GM10847 (cell line): ENCODE data around the gene CMIP.

Source experiments
- POLR2A ChIP-seq: IDR thresholded peaks from 2 replicates; pipeline ENCODE4 v1.6.1; 2011; ENCODE audit not compliant: insufficient read length; ENCODE audit errors: extremely low read depth

Gene CMIP

DNA sequence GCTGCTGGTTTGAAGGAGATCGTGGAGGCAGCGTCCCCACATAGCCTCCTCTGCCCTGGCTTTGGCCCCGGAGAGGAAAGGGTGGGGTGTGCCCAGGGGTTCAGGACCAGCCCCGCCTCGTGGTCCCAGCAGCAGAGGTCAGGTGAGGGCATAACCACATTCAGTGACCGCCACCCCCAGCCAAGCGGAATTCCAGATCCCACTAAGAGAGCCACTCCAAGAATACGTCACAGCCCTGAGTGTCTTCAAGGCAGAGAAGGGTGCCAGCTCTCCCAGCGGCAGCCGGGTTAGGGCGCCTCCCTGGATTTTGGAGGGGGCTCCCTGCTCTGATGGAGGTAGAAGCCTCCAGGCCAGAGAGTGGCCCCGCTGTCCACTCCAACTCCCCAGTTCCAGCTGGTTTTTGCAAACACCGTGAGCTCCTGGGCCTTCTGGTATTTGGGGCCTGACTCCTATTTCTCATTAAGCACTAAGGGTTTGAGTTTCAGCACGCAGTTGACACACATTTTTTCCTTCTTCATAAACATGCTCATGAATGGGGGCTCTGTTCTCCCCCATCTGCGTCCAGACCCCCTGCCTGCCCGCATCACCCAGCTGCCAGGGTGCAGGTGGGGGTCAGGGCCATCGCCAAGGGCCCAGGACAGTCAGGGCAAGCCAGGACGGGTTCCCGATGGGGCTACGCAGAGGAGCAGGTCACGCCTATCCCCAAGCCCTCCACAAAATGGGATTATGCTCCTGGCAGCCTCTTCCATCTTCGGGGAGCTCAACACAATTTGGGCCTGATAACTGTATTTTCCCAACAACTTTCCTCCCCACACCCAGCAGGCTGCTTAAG, 236.1 kb downstream of the CMIP start:
- TF ChIP-seq POLR2A: no peak

DNA sequence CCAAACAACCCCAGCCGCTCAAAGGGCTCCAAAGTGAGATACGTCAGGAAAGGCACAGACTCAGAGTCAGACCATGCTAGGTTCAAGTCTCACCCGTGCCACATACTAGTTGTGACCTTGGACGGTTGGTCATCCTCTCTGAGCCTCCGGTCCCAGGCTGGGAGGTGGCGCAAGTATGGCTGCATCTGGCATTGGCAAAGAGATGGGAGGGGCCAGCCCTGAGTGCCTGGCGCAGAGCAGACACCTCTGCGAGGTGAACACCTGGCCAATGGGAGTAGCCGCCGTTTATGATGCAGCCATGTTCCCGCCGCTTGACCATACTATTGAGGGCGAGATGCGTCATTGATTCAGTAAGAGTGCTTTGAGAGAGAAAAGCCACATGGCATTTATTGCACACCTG, 236.7 kb downstream of the CMIP start:
- TF ChIP-seq POLR2A: no peak

DNA sequence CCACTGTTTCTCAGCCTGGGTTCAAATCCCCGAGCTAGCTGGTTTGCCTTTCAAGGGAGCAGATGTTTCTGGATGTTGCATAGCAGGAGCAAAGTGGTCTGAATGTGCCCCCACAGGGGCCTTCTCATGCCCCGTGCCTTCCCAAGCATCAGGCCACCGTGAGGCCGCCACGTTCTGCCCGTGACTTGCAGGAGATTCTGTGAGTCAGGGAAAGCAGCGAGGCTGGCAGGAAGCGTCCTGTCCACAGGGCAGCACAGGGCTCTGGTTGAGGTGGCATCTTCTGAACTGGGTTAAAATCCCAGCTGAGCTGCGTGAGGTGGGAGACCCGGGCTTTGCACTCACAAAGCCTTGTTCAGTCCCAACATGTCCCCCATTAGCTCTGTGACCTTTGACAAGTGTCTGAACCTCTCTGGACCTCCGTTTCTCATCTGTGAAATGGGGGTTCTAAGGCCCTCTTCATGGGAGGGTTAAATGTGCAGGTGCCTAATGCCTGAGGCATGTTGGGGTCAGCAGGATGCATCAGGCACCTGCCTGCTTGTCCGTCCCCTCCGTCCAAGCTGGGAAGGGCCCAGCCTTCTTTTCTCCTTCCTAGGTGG, 239.7 kb downstream of the CMIP start:
- TF ChIP-seq POLR2A: no peak

DNA sequence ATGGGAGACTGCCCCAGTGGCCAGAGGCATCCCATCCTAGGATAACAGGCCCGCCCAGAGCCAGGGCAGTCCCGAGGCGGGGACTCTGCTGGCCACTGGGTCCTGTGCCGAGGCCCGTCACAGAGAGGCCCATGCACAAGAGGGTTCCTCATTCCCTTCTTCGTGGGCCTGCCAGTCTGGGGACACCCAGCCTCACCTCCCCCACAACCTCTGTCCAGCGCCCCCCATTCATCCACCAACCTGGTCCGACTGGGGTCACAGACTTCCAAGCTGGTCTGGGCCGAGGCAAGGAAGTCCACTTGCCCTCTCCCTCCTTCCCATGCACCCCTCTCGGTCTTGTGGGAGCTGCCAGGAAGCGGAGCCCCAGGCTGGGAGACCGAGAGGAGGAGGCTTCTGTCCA, 240.3 kb downstream of the CMIP start:
- TF ChIP-seq POLR2A: no peak

DNA sequence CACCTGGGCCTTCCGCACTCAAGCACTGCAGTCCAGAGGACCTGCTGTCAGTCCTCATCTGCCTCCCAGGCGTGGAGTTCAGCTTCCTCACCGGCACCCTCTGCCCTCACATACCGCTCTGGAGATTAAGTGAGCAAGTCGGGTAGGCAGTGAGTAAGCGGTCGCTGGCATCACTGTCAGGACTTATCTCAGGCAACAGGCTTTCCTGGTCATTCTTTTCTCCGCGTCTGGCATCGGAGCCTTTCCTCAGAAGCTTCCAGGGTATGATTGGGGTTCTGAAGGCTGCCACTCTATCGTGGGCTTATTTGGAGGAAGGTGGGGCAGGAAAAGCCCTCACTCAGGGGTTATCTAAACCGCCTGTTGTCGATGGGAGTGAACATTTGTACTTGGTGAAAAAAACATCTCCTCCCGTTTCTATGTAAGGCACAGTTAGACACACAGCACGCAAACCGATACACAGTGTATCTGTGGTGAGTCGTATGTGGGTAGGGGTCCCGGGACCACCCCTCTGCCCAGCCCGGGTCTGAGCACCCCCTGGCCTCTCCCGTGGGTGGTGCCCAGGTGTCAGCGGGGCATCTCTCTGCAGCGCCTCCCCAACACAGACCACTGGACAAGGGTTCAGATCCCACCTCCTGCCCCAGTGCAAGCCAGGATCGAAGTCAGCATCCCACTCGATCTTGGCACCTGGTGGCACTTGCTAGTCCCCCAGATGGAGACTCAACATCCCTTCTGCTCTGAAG, 242.0 kb downstream of the CMIP start:
- no peak for TF ChIP-seq POLR2A

GRCh38 chr16:81687131-81687456, 242.5 kb downstream of the CMIP start:
- no peak for TF ChIP-seq POLR2A

- TF ChIP-seq POLR2A: no peak
Measured at GRCh38 chr16:81688182-81688581, 243.6 kb downstream of the CMIP start.

GRCh38 chr16:81692021-81692420, 247.4 kb downstream of the CMIP start:
- TF ChIP-seq POLR2A: no peak

DNA sequence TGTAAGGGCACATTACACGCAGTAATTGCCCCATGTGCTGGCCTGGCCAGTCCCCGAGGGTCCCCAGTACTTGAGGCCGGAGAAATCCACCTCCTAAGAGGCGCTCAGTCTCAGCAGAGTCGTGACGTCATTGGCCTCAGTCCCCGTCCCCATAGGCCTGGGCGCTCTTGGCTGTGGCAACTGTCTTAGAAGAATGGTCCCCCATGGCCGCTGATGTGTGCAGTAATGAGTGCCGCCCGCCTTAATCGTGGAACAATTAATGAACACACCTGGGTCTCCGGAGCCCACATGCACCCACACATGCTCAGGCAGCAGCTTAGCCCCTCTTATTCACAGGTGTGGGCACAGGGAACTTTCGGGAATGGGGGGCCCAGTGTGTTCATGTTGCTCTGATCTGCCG, 248.0 kb downstream of the CMIP start:
- TF ChIP-seq POLR2A: no peak

DNA sequence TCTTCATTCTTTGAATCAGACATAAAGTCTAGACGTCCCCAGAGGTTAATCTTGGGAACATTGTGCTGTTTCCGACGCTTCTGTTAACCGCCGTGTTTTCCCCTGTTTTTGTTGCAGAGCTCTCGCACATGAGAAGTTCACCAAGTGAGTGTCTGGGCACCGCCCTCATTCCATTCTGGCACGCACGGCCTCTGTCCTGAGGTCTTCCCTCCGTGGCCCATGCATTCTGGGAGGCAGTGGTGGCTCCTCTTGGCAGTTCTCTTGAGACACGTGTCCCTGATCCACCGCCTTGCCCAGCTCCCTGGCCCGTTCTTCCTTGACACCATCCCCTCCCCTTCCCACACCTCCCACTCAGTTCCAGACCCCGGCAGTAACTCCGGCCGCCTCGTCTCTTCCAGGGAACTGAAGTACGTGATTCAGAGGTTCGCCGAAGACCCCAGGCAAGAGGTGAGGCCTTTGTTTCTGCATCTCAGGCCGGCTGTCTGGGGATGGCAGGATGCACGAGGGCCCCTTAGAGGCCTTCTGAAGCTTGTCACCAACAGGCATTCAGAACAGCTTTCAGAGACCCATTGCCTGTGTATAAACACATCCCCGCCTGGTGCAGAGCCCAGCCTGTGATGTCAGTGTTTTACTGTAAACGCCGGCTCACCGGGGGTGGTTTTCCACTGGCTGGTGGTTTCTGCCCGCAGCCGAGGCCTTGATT, 248.6 kb downstream of the CMIP start:
- no peak for TF ChIP-seq POLR2A

DNA sequence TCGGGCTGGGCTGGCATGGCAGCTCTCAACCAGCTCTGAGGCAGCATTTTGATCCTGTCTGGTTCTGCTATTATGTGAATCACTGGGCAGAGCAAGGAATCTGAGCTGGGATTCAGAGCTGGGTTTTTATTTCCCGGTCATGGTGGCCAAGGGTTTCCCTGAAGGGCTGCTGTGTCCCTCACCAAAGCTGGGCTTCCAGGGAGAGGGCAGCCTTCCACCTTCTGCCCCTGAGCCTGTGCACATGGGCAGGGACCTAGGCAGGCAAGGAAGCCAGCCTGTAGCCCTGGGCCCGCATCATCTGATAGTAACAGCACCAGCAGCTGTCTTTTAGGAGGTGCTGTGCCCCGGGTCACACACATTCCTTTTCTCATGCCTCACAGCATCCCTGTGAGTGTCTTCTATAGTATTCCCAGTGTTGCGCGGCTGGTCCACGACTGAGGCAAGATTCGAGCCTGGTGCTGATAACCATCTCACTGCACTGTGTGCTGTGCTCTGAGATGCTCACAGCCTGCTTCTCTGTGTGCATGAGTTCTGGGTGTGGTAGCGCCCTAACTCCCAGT, 249.2 kb downstream of the CMIP start:
- no peak for TF ChIP-seq POLR2A

GRCh38 chr16:81694494-81695280, 250.1 kb downstream of the CMIP start:
- no peak for TF ChIP-seq POLR2A

- TF ChIP-seq POLR2A: no peak
Measured at GRCh38 chr16:81695321-81696165, 250.9 kb downstream of the CMIP start.
